Progenitor cell of endocrine pancreas (in vitro differentiated cells): ENCODE measurements around the gene CHST15. TPM values are rescaled to one million over a fixed set of nuclear protein-coding genes. Genes with fewer than 3 reads are reported as not detected.

Experiments used
- DNase-seq: peaks from one replicate; pipeline ENCODE4 v3.0.0; 2021; ENCODE audit warnings: low spot score; ENCODE audit not compliant: unreplicated experiment
- H3K27ac Mint-ChIP-seq: 2 replicates; pipeline ENCODE4 v1.8.0; 2021; ENCODE audit warnings: mild to moderate bottlenecking, moderate library complexity, mixed read lengths
- H3K27me3 Mint-ChIP-seq: 2 replicates; pipeline ENCODE4 v1.8.0; 2021; ENCODE audit warnings: mixed read lengths
- H3K36me3 Mint-ChIP-seq: 2 replicates; pipeline ENCODE4 v1.8.0; 2022; ENCODE audit warnings: mixed read lengths; ENCODE audit not compliant: insufficient read depth
- H3K4me1 Mint-ChIP-seq: 2 replicates; pipeline ENCODE4 v1.8.0; 2021; ENCODE audit warnings: low read depth, mixed read lengths
- H3K4me3 Mint-ChIP-seq: 2 replicates; pipeline ENCODE4 v1.8.0; 2021; ENCODE audit warnings: low read depth, mild to moderate bottlenecking, moderate library complexity, mixed read lengths
- H3K9me3 Mint-ChIP-seq: 2 replicates; pipeline ENCODE4 v1.8.0; 2021; ENCODE audit warnings: low read depth, mixed read lengths
- CTCF ChIP-seq: fragments of 200-600 bp; sonication (generic); IDR thresholded peaks from one replicate; pipeline ENCODE4 v1.5.0; 2021; ENCODE audit warnings: antibody characterized with exemption, mild to moderate bottlenecking; ENCODE audit not compliant: unreplicated experiment
- total RNA-seq: library from RNA; stranded (reverse); gene quantifications from 2 replicates; pipeline ENCODE4 v1.2.1, GENCODE V29; 2021

The CHST15 gene
- total RNA-seq, 1 donor from 2014 or later = 7.9 TPM

GRCh38 chr10:124012991-124013390 is 80.4 kb downstream of the CHST15 start:
- H3K27ac Mint-ChIP-seq = no peak overlapping the region
- no peaks in the 10 kb centered on the region for H3K4me1 Mint-ChIP-seq
- H3K4me3 Mint-ChIP-seq = no peak overlapping the region
- peaks cover 4% of the 10 kb centered on the region for H3K36me3 Mint-ChIP-seq
- no peaks in the 10 kb centered on the region for H3K27me3 Mint-ChIP-seq
- DNase-seq = no peak
- no peak for TF ChIP-seq CTCF
- H3K9me3 Mint-ChIP-seq = peaks cover 9% of the 10 kb centered on the region

GRCh38 chr10:124012583-124012982 is 80.8 kb downstream of the CHST15 start:
- H3K27ac Mint-ChIP-seq = no peak overlapping the region
- DNase-seq = no peak
- TF ChIP-seq CTCF = no peak
- H3K4me3 Mint-ChIP-seq = no peak overlapping the region
- peaks cover 9% of the 10 kb centered on the region for H3K9me3 Mint-ChIP-seq
- peaks cover 4% of the 10 kb centered on the region for H3K36me3 Mint-ChIP-seq
- H3K4me1 Mint-ChIP-seq = no peaks in the 10 kb centered on the region
- no peaks in the 10 kb centered on the region for H3K27me3 Mint-ChIP-seq

GRCh38 chr10:124012066-124012465 is 81.3 kb downstream of the CHST15 start:
- no peaks in the 10 kb centered on the region for H3K4me1 Mint-ChIP-seq
- peaks cover 9% of the 10 kb centered on the region for H3K9me3 Mint-ChIP-seq
- no peak overlapping the region for H3K27ac Mint-ChIP-seq
- no peaks in the 10 kb centered on the region for H3K27me3 Mint-ChIP-seq
- TF ChIP-seq CTCF = no peak
- DNase-seq = no peak
- peaks cover 4% of the 10 kb centered on the region for H3K36me3 Mint-ChIP-seq
- H3K4me3 Mint-ChIP-seq = no peak overlapping the region

GRCh38 chr10:124011464-124011863 is 81.9 kb downstream of the CHST15 start:
- no peaks in the 10 kb centered on the region for H3K27me3 Mint-ChIP-seq
- no peak overlapping the region for H3K4me3 Mint-ChIP-seq
- H3K9me3 Mint-ChIP-seq = peaks cover 9% of the 10 kb centered on the region
- no peak overlapping the region for H3K27ac Mint-ChIP-seq
- peaks cover 4% of the 10 kb centered on the region for H3K36me3 Mint-ChIP-seq
- TF ChIP-seq CTCF = no peak
- no peak for DNase-seq
- H3K4me1 Mint-ChIP-seq = no peaks in the 10 kb centered on the region

GRCh38 chr10:124010563-124011131 is 82.8 kb downstream of the CHST15 start:
- DNase-seq = no peak
- peaks cover 2% of the 10 kb centered on the region for H3K4me1 Mint-ChIP-seq
- no peak for TF ChIP-seq CTCF

More at GRCh38 chr10:124010563-124011131, 82.8 kb downstream of the CHST15 start:
- Mint-ChIP-seq H3K4me3 (no peak overlapping the region), H3K36me3 (peaks cover 4% of the 10 kb centered on the region), H3K27me3 (no peaks in the 10 kb centered on the region), H3K27ac (no peak overlapping the region), H3K9me3 (peaks cover 9% of the 10 kb centered on the region)
